ENCODE data around the gene RABIF.
"Not testable (repeated sequence)": the region's sequence is repeated elsewhere in the genome, so short reads cannot be mapped to it uniquely, and the experiment has no call there.

RABIF gene

DNA sequence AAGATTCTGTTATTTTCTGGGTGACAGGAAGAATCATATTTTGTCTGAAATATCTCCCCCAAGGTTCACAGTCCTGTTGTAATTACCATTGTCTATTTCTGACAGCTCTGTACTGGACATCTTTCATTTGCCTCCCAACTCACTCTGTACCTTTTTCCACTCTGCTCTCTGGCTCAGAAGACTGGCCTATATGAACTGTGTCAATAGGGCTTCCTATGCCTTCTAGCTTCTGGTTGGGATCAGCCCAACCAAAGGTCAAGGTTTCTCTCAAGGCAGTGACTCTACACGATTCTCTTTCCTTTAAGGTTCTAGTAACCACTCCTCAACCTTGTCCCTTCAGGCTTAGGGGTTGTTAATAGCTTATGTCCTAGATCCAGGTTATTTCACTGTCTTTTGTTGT, 20.5 kb upstream of the RABIF start:
- H3K36me3 ChIP-seq (ENCODE audit: insufficient read depth, low read length), result peaks cover 46% of the 10 kb centered on the region

DNA sequence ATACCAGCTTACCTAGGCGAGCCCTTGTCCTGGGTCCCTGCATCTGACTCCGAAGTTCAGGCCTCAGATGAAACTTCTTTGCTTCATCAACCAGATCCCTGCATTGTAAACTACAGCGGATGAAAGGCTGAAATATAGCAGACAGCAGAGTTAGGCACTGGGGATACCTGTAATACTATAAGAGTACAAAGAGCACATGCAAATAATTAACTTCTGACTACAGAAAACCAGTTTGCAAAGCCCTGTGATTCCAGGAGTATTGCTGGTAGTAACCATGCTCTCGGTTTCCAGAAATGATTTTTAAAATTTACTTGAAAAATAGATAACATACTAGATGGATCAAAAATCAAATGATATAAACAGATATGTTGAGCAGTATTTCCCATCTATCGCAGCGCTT, 20.0 kb upstream of the RABIF start:
- H3K27ac ChIP-seq (ENCODE audit: low read depth, low read length), result no peak overlapping the region
- peaks cover 42% of the 10 kb centered on the region for H3K36me3 ChIP-seq (ENCODE audit: insufficient read depth, low read length)
- no peaks in the 10 kb centered on the region for H3K27me3 ChIP-seq (ENCODE audit: control insufficient read depth in 1 of 2, insufficient read depth in 2 of 2, low read length in 2 of 2)
- no peak overlapping the region for H3K9ac ChIP-seq (ENCODE audit: low read length)
- H3K4me3 ChIP-seq (ENCODE audit: low read depth in 1 of 2, low read length in 2 of 2), result no peak overlapping the region
- no peaks in the 10 kb centered on the region for H3K4me1 ChIP-seq (ENCODE audit: insufficient read depth, low read length)
- H3K9me3 ChIP-seq (ENCODE audit: low read length), result no peaks in the 10 kb centered on the region

More for the DNA sequence above, 20.5 kb upstream of the RABIF start:
- Histone ChIP-seq H3K4me3 (ENCODE audit: low read depth in 1 of 2, low read length in 2 of 2) (no peak overlapping the region), H3K9ac (ENCODE audit: low read length) (no peak overlapping the region), H3K9me3 (ENCODE audit: low read length) (no peaks in the 10 kb centered on the region), H3K27me3 (ENCODE audit: control insufficient read depth in 1 of 2, insufficient read depth in 2 of 2, low read length in 2 of 2) (no peaks in the 10 kb centered on the region), H3K27ac (ENCODE audit: low read depth, low read length) (no peak overlapping the region), H3K4me1 (ENCODE audit: insufficient read depth, low read length) (no peaks in the 10 kb centered on the region)

DNA sequence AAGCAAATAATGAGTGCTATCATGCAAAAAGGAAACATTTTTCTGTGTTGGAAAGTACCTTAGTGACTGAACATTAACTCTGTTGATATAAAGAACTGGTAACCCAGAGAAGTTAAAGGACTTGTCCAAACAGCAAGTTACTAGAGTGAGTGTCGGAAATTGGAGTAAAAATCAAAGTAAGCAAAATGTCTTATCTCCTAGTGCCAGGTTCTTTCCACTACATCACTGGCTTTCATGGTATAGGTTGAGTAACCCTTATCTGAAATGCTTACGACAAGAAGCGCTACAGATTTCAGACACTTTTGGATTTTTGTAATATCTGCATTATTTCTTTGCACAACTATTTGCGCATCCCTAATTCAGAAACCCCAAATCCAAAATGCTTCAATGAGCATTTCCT, 16.4 kb upstream of the RABIF start:
- Histone ChIP-seq H3K27me3 (ENCODE audit: control insufficient read depth in 1 of 2, insufficient read depth in 2 of 2, low read length in 2 of 2) (no peaks in the 10 kb centered on the region), H3K36me3 (ENCODE audit: insufficient read depth, low read length) (peaks cover 23% of the 10 kb centered on the region), H3K4me3 (ENCODE audit: low read depth in 1 of 2, low read length in 2 of 2) (no peak overlapping the region), H3K4me1 (ENCODE audit: insufficient read depth, low read length) (no peaks in the 10 kb centered on the region), H3K27ac (ENCODE audit: low read depth, low read length) (no peak overlapping the region), H3K9ac (ENCODE audit: low read length) (no peak overlapping the region), H3K9me3 (ENCODE audit: low read length) (no peaks in the 10 kb centered on the region)

DNA sequence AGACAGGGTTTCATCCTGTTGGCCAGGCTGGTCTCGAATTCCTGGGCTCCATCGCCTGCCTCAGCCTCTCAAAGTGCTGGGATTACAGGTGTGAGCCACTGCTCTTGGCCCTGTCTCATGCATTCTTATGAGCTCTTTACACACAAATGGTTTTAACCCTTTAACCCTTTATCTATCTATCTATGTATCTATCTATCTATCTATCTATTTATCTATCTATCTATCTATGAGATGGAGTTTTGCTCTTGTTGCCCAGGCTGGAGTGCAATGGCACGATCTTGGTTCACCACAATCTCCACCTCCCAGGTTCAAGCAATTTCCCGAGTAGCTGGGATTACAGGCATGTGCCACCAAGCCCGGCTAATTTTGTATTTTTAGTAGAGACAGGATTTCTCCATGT, 14.9 kb upstream of the RABIF start:
- H3K36me3 ChIP-seq (ENCODE audit: insufficient read depth, low read length), result peaks cover 20% of the 10 kb centered on the region
- not testable (repeated sequence) for H3K9ac ChIP-seq (ENCODE audit: low read length); H3K4me3 ChIP-seq (ENCODE audit: low read depth in 1 of 2, low read length in 2 of 2)

DNA sequence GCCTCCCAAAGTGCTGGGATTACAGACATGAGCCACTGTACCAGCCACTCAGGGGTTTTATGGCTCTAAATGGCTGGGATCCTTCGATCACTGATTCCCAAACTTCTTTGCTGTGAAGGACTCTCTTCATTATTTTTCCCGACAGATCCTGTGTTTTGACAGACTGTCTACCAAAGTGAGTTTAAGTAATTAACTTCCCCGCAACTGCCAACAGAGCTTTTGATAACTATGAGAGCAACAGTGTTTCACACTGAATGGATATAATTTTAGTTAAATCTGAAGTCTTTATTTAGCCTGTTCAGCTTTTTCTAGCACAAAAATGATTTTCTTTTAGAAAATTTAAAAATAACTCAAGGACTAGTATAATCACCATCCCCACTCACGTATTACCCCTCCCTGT, 12.6 kb upstream of the RABIF start:
- Histone ChIP-seq H3K36me3 (ENCODE audit: insufficient read depth, low read length) (peaks cover 15% of the 10 kb centered on the region), H3K27ac (ENCODE audit: low read depth, low read length) (no peak overlapping the region), H3K9ac (ENCODE audit: low read length) (no peak overlapping the region), H3K27me3 (ENCODE audit: control insufficient read depth in 1 of 2, insufficient read depth in 2 of 2, low read length in 2 of 2) (no peaks in the 10 kb centered on the region), H3K4me3 (ENCODE audit: low read depth in 1 of 2, low read length in 2 of 2) (no peak overlapping the region), H3K4me1 (ENCODE audit: insufficient read depth, low read length) (no peaks in the 10 kb centered on the region), H3K9me3 (ENCODE audit: low read length) (no peaks in the 10 kb centered on the region)

More for the DNA sequence above, 14.9 kb upstream of the RABIF start:
- H3K9me3 ChIP-seq (ENCODE audit: low read length); H3K4me1 ChIP-seq (ENCODE audit: insufficient read depth, low read length); H3K27ac ChIP-seq (ENCODE audit: low read depth, low read length); H3K27me3 ChIP-seq (ENCODE audit: control insufficient read depth in 1 of 2, insufficient read depth in 2 of 2, low read length in 2 of 2): not testable (repeated sequence)

DNA sequence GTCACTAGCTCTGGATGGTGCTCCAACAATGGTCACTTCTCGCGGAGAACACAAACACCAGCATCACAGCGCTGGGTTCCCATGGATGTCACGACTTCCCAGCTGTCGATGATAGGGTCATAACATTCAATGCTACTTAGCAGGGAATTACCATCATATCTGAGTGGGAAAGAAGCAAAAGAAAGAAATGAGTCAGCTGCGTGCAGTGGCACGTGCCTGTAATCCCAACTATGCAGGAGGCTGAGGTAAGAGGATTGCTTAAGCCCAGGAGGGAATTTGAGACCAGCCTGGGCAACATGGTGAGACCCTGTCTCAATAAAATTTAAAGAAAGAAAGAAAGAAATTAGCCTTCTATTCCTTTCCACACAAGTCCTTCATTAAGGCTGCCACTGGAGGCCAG, 3.6 kb upstream of the RABIF start:
- H3K27me3 ChIP-seq (ENCODE audit: control insufficient read depth in 1 of 2, insufficient read depth in 2 of 2, low read length in 2 of 2), result no peaks in the 10 kb centered on the region
- H3K36me3 ChIP-seq (ENCODE audit: insufficient read depth, low read length), result peaks cover 62% of the 10 kb centered on the region
- H3K4me1 ChIP-seq (ENCODE audit: insufficient read depth, low read length), result peaks cover 8% of the 10 kb centered on the region
- H3K9me3 ChIP-seq (ENCODE audit: low read length), result no peaks in the 10 kb centered on the region
- H3K9ac ChIP-seq (ENCODE audit: low read length), result no peak overlapping the region
- no peak overlapping the region for H3K27ac ChIP-seq (ENCODE audit: low read depth, low read length)
- H3K4me3 ChIP-seq (ENCODE audit: low read depth in 1 of 2, low read length in 2 of 2), result no peak overlapping the region

DNA sequence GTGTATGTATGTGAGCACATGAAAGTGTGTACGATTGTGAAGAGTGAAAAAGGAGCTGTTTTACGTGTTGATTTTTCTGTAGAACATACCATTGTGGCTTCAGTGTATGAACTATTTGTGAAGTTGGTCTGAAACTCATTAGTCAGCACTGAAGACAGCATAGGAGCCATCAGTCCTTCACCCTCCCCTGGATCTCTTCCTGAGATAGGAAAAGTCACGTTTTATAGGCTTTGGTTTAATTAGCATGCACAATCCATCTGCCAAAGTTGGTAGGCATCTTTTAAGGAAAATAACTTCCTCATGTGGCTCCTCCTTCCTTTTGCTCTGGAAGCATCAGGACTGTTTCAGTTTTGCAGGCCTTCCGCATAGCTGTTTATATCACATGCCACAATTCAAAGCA, 1.4 kb upstream of the RABIF start:
- Histone ChIP-seq H3K27me3 (ENCODE audit: control insufficient read depth in 1 of 2, insufficient read depth in 2 of 2, low read length in 2 of 2) (no peaks in the 10 kb centered on the region), H3K27ac (ENCODE audit: low read depth, low read length) (no peak overlapping the region), H3K9me3 (ENCODE audit: low read length) (no peaks in the 10 kb centered on the region), H3K4me1 (ENCODE audit: insufficient read depth, low read length) (peaks cover 9% of the 10 kb centered on the region), H3K9ac (ENCODE audit: low read length) (no peak overlapping the region), H3K36me3 (ENCODE audit: insufficient read depth, low read length) (peaks cover 42% of the 10 kb centered on the region), H3K4me3 (ENCODE audit: low read depth in 1 of 2, low read length in 2 of 2) (no peak overlapping the region)

DNA sequence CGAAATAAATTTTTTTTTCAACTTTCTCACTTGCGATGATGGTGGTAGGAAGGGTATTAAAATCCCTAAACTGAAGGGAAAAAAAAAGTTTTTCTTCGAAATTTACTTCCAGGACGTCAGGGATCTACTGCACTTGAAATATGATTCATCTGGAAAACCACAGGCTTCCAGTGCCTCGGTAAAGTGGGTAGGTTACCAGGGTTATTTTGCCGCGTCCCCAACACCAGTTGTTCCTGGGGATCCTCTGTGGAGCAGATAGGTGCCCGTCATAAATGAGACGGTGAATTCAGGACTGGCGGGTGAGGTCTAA, 773 bp downstream of the RABIF start:
- Histone ChIP-seq H3K27me3 (ENCODE audit: control insufficient read depth in 1 of 2, insufficient read depth in 2 of 2, low read length in 2 of 2) (no peaks in the 10 kb centered on the region), H3K4me3 (ENCODE audit: low read depth in 1 of 2, low read length in 2 of 2) (peak overlapping the region; percentile 80 to 99), H3K4me1 (ENCODE audit: insufficient read depth, low read length) (peaks cover 9% of the 10 kb centered on the region), H3K36me3 (ENCODE audit: insufficient read depth, low read length) (peaks cover 20% of the 10 kb centered on the region), H3K27ac (ENCODE audit: low read depth, low read length) (peak overlapping the region; percentile 87), H3K9ac (ENCODE audit: low read length) (peak overlapping the region; percentile 49), H3K9me3 (ENCODE audit: low read length) (no peaks in the 10 kb centered on the region)

DNA sequence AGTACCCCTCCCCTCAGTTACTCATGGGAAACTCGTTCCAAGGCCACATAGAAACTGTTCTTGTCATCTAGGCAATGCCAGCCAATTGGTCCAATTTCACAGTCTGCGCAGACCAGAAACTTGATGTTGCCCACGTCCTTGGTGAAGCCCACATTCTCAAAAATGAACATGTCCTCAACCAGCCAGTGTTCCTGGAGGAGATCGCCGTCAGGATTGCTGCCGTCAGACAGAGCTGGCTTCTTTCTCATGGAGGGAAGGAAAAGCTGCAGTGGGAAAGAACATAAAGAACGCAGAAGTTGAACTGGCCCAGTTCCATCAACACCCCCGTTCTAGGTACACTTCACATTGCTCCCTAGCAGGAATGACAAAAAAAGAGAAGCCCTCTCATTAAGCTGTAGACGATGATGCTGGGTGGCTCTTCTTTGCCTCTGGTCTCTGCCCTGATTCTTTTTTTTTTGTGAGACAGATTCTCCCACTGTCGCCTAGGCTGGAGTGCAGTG, 7.9 kb downstream of the RABIF start:
- H3K9ac ChIP-seq (ENCODE audit: low read length), result no peak overlapping the region
- no peak overlapping the region for H3K27ac ChIP-seq (ENCODE audit: low read depth, low read length)
- H3K4me3 ChIP-seq (ENCODE audit: low read depth in 1 of 2, low read length in 2 of 2), result no peak overlapping the region
- peaks cover 18% of the 10 kb centered on the region for H3K36me3 ChIP-seq (ENCODE audit: insufficient read depth, low read length)
- H3K9me3 ChIP-seq (ENCODE audit: low read length), result no peaks in the 10 kb centered on the region
- H3K4me1 ChIP-seq (ENCODE audit: insufficient read depth, low read length), result no peaks in the 10 kb centered on the region
- H3K27me3 ChIP-seq (ENCODE audit: control insufficient read depth in 1 of 2, insufficient read depth in 2 of 2, low read length in 2 of 2), result no peaks in the 10 kb centered on the region

DNA sequence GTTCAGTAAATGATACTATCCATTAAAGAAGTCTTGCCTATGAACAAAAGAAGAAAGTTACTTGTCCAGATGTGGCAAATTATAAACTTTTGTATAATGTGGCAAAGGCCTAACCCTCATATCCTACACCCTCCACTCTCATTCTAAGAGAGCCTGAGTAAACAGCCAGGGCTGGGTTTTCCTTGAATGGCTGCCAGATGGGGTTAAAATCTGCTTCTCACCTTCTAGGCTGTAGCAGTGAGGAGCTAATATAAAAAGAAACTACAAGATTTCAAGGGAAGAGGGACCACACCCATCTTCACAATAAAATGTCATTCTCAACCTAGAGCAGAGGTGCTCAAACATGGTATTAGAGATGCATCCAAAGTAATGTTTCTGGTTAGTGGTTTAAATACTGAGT, 8.9 kb downstream of the RABIF start:
- Histone ChIP-seq H3K27ac (ENCODE audit: low read depth, low read length) (no peak overlapping the region), H3K9ac (ENCODE audit: low read length) (no peak overlapping the region), H3K27me3 (ENCODE audit: control insufficient read depth in 1 of 2, insufficient read depth in 2 of 2, low read length in 2 of 2) (no peaks in the 10 kb centered on the region), H3K4me1 (ENCODE audit: insufficient read depth, low read length) (no peaks in the 10 kb centered on the region), H3K9me3 (ENCODE audit: low read length) (no peaks in the 10 kb centered on the region), H3K36me3 (ENCODE audit: insufficient read depth, low read length) (peaks cover 18% of the 10 kb centered on the region), H3K4me3 (ENCODE audit: low read depth in 1 of 2, low read length in 2 of 2) (no peak overlapping the region)

DNA sequence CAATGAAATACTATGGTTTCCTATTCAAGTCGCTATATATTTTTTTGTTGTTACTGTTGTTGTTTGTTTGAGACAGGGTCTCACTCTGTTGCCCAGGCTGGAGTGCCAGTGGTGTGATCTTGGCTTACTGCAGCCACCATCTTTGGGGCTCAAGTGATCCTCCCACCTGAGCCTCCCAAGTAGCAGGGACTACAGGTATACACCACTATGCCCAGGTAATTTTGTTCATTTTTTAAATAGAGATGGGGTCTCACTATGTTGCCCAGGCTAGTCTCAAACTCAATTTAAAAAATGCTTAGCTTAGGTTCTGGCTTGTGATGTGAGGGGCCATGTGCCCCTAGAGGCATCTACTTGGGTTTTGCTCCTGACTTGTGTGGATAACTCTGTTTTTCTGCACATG, 9.8 kb downstream of the RABIF start:
- Histone ChIP-seq H3K4me1 (ENCODE audit: insufficient read depth, low read length) (no peaks in the 10 kb centered on the region), H3K27me3 (ENCODE audit: control insufficient read depth in 1 of 2, insufficient read depth in 2 of 2, low read length in 2 of 2) (no peaks in the 10 kb centered on the region), H3K36me3 (ENCODE audit: insufficient read depth, low read length) (peaks cover 18% of the 10 kb centered on the region), H3K27ac (ENCODE audit: low read depth, low read length) (no peak overlapping the region), H3K9ac (ENCODE audit: low read length) (no peak overlapping the region), H3K4me3 (ENCODE audit: low read depth in 1 of 2, low read length in 2 of 2) (no peak overlapping the region), H3K9me3 (ENCODE audit: low read length) (no peaks in the 10 kb centered on the region)

DNA sequence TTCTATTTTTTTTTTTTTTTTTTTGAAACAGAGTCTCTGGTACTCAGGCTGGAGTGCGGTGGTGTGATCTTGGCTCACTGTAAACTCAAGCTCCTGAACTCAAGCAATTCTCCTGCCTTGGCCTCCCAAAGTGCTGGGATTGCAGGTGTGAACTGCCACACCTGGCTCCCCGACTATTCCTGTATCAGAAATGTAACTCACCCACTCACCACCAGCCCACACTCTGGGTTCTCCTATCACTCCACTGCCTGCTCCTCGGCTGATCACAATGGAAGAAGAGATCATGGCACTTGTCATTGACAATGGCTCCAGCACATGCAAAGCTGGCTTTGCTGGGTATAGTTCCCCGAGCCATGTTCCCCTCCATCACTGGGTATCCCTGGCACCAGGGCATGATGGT, 15.9 kb downstream of the RABIF start:
- no peaks in the 10 kb centered on the region for H3K36me3 ChIP-seq (ENCODE audit: insufficient read depth, low read length)
- no peak overlapping the region for H3K9ac ChIP-seq (ENCODE audit: low read length)
- no peak overlapping the region for H3K27ac ChIP-seq (ENCODE audit: low read depth, low read length)
- no peaks in the 10 kb centered on the region for H3K9me3 ChIP-seq (ENCODE audit: low read length)
- H3K4me1 ChIP-seq (ENCODE audit: insufficient read depth, low read length), result no peaks in the 10 kb centered on the region
- H3K27me3 ChIP-seq (ENCODE audit: control insufficient read depth in 1 of 2, insufficient read depth in 2 of 2, low read length in 2 of 2), result no peaks in the 10 kb centered on the region
- no peak overlapping the region for H3K4me3 ChIP-seq (ENCODE audit: low read depth in 1 of 2, low read length in 2 of 2)

Data from muscle layer of colon (tissue), 2 donors.